Bronchial epithelial cell (primary cell): Measurements from ENCODE around the gene AHR. TPM values are rescaled to one million over a fixed set of nuclear protein-coding genes. Genes with fewer than 3 reads are reported as not detected.
A peak's percentile ranks its signal among the peaks of the same experiment; 100 is the strongest.

Experiments used
- DNase-seq: peaks from one replicate; pipeline ENCODE4 v3.0.0-alpha.2; 2010; ENCODE audit warnings: low read depth
- FAIRE-seq: peaks from 2 replicates; lab custom pipeline; 2011; peaks lifted over from hg19 to GRCh38; lab: Jason Lieb, UNC
- H3K27me3 ChIP-seq: 2 replicates; pipeline ENCODE4 v1.5.1; 2011; ENCODE audit warnings: low read length; ENCODE audit not compliant: control insufficient read depth, insufficient read depth
- H3K36me3 ChIP-seq: 2 replicates; pipeline ENCODE4 v1.5.1; 2011; ENCODE audit warnings: low read length; ENCODE audit not compliant: control insufficient read depth, insufficient read depth
- H3K4me3 ChIP-seq: 2 replicates; pipeline ENCODE4 v1.5.1; 2011; ENCODE audit warnings: mild to moderate bottlenecking, low read depth, low read length, control low read depth
- total RNA-seq: library from RNA; depleted of rRNA; stranded (reverse); fragments of >200 nt; gene quantifications from 2 replicates; pipeline ENCODE4 v1.2.1, GENCODE V29; 2014
- TF ChIP-seq, protein P1 (sequence below): IDR thresholded peaks from 2 replicates; pipeline ENCODE4 v1.5.1; 2011; ENCODE audit warnings: mild to moderate bottlenecking, moderate library complexity, low read length, control low read depth, inconsistent platforms; ENCODE audit not compliant: insufficient read depth, severe bottlenecking

The AHR gene
- total RNA-seq, 1 donor from 2014 or later, result 85.6 TPM

DNA sequence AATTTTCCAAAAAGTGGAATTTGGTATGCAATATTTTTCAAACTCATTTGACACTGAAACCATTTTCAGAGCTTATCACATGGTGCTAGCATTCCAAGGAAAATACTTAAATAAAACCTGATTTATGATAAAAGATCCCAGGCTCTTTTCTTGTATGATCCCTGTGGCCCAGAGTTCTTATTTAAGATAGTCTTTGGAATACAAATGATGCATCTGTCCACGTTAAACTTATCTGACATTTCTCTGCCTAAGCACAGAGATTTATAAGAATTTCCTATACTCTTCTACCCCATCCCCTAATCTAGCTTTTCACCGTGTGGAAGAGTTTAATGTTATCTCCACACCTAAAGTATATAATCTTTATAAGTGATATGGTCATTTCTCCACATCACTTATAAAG, 66.2 kb downstream of the AHR start:
- Histone ChIP-seq H3K27me3 (no peaks in the 10 kb centered on the region), H3K4me3 (no peak overlapping the region), H3K36me3 (no peaks in the 10 kb centered on the region)
- FAIRE-seq (no peak), DNase-seq (no peak)
- TF ChIP-seq, protein P1, sequence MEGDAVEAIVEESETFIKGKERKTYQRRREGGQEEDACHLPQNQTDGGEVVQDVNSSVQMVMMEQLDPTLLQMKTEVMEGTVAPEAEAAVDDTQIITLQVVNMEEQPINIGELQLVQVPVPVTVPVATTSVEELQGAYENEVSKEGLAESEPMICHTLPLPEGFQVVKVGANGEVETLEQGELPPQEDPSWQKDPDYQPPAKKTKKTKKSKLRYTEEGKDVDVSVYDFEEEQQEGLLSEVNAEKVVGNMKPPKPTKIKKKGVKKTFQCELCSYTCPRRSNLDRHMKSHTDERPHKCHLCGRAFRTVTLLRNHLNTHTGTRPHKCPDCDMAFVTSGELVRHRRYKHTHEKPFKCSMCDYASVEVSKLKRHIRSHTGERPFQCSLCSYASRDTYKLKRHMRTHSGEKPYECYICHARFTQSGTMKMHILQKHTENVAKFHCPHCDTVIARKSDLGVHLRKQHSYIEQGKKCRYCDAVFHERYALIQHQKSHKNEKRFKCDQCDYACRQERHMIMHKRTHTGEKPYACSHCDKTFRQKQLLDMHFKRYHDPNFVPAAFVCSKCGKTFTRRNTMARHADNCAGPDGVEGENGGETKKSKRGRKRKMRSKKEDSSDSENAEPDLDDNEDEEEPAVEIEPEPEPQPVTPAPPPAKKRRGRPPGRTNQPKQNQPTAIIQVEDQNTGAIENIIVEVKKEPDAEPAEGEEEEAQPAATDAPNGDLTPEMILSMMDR, result no peak

DNA sequence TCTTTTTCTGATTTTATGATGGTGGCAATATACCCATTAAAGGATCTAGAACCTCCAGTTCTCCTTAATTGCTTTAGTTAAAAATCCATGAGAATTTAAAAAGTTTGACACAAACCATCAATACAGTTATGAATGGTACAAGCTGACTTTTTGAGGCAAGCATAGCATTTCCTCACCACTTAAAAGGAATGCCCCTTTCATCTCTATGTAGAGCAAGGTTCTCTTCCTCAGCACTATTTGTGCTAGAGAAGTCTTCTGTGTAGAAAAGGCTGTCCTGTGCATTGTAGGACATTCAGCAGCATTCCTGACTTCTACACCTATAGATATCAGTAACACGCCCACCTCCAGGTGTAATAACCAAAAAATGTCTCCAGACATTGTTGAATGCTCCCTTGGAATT, 67.3 kb downstream of the AHR start:
- DNase-seq (no peak), FAIRE-seq (peak; percentile 36)
- TF ChIP-seq, protein P1, result no peak
- H3K27me3 ChIP-seq, result no peaks in the 10 kb centered on the region
- H3K36me3 ChIP-seq, result no peaks in the 10 kb centered on the region
- no peak overlapping the region for H3K4me3 ChIP-seq

DNA sequence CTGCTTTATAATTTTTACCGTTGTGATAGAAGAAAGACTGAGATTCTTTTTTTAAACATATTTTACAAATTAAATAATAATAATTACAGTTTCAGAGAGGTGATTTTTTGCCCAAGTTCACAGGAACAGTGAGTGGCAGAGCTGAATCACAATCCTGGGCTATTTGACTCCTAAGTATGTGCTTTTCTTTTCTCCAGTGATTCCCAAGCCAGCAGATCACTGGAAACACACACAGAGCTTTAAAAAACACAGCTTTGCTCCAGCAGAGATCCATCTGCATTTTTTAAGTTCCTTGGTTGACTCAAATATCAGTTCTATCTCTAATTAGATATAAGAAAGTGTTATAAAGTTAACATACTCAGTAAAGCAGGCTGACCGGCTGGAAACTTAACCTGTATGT, 69.0 kb downstream of the AHR start:
- no peaks in the 10 kb centered on the region for H3K36me3 ChIP-seq
- TF ChIP-seq, protein P1, result no peak
- H3K27me3 ChIP-seq, result no peaks in the 10 kb centered on the region
- no peak overlapping the region for H3K4me3 ChIP-seq
- DNase-seq (no peak), FAIRE-seq (no peak)

DNA sequence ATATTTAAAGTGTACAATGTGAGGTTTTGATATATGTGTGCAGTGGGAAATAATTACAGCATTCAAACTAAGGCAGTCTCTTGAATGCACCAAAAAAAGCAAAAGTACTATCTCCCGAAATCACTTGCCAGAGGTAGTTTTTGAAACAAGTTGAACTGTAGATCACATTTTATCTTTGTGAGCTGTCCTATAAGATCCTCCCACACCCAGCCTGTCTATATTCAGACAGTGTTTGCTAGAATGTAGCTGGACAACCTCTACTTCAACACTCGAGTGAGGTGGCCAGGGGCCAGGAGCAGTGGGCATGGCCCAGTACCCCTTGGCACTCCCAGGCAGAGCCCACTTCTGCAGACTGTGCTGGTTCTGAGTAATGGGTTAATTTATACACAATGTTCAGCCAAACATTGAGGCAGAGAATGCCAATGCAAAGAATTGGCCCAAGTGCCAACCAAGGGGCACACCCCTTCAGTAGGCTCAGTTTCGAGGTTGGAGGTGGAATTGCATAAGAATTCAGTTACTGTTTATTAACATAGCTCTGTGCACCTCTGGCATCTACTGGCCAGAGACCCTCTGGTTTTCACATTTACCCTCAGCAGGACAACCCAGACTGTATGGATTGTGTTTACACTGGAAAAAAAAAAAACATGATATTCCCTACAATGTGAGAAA, 70.5 kb downstream of the AHR start:
- H3K36me3 ChIP-seq, result no peaks in the 10 kb centered on the region
- TF ChIP-seq, protein P1, result no peak
- no peak overlapping the region for H3K4me3 ChIP-seq
- DNase-seq (no peak), FAIRE-seq (no peak)
- H3K27me3 ChIP-seq, result no peaks in the 10 kb centered on the region

DNA sequence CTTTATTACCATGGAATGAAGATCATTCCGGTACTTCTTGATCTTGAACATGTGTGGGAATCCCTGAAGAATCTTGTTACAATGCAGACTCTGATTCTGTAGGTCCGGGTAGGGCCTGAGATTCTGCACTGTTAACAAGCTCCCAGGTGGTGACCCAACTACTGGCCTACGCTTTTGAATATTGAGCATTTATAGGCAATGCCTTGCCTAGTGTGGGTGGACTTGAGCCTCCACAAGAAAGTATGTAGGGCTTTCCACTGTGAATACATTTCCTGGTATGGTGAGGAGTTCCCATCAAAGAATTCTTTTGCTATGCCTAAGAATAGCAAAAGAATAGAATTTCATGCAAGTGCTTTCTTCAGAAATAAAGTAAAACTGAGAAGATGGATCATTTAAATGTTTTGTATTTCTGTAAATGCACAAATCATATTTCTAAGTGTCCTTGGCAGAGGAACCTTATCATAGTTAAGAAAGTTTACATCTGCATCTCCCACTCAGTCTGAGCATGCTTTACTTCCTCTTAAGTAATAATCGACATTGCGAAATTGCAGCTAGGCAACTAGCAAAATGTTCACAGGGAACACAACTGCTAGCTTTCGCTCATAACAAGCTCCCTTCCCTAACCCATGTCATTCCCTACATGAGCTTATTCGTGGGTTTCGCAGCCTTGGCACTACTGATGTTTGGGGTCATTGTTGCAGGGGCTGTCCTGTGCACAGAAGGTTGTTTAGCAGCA, 71.4 kb downstream of the AHR start:
- TF ChIP-seq, protein P1, result no peak
- DNase-seq, result peak; percentile 93
- no peak for FAIRE-seq
- Histone ChIP-seq H3K27me3 (no peaks in the 10 kb centered on the region), H3K36me3 (no peaks in the 10 kb centered on the region), H3K4me3 (no peak overlapping the region)
